Aorta (tissue), 5 donors: Measurements from ENCODE around the gene AREG. TPM values are rescaled to one million over a fixed set of nuclear protein-coding genes. Genes with fewer than 3 reads are reported as not detected.

Source experiments
- ATAC-seq: fragments of 200-7000 bp; cut with Tn5 transposase; one replicate; pipeline ENCODE4 v1.9.1; 2022; ENCODE audit warnings: moderate library complexity; ENCODE audit not compliant: low FRiP score
- DNase-seq, 2 donors: peaks; one replicate each; pipeline ENCODE4 v3.0.0-alpha.2; 2020
- H3K27ac ChIP-seq, 2 donors: one replicate each; pipeline ENCODE4 v1.5.1; 2013; ENCODE audit warnings: low read length in 2 of 2, mild to moderate bottlenecking in 2 of 2, moderate library complexity in 2 of 2, control low read depth in 1 of 2, inconsistent platforms in 1 of 2, low read depth in 1 of 2
- H3K27me3 ChIP-seq, 2 donors: one replicate each; pipeline ENCODE4 v1.6.1; 2013; ENCODE audit warnings: control low read depth in 1 of 2, low read length in 1 of 2, mild to moderate bottlenecking in 1 of 2, moderate library complexity in 1 of 2; ENCODE audit not compliant: insufficient read depth in 2 of 2, control insufficient read depth in 1 of 2
- H3K36me3 ChIP-seq, 2 donors: one replicate each; pipeline ENCODE4 v1.6.1; 2013; ENCODE audit warnings: control low read depth in 1 of 2, low read length in 1 of 2, mild to moderate bottlenecking in 1 of 2; ENCODE audit not compliant: insufficient read depth in 2 of 2, control insufficient read depth in 1 of 2
- H3K4me1 ChIP-seq, 2 donors: one replicate each; pipeline ENCODE4 v1.6.1; 2013; ENCODE audit warnings: low read length in 2 of 2, control low read depth in 1 of 2, mild to moderate bottlenecking in 1 of 2, moderate library complexity in 1 of 2; ENCODE audit not compliant: insufficient read depth in 2 of 2, control insufficient read depth in 1 of 2
- H3K4me3 ChIP-seq, 2 donors: one replicate each; pipeline ENCODE4 v1.5.1; 2013; ENCODE audit warnings: low read length in 2 of 2, control low read depth in 1 of 2, mild to moderate bottlenecking in 1 of 2
- H3K9me3 ChIP-seq: one replicate; pipeline ENCODE4 v1.6.1; 2013; ENCODE audit warnings: mild to moderate bottlenecking, low read length; ENCODE audit not compliant: control insufficient read depth
- WGBS, 2 donors: extraction: QIAGEN DNeasy Blood & Tissue Kit; methylation state at CpG; one replicate each; pipeline ENCODE4 v1.1.7; 2013; 5-methylcytosine and 5-hydroxymethylcytosine counted together
- intact Hi-C, 2 donors: fragments of 100-400 bp; cut with DNase I; formaldehyde crosslinking; loops; one replicate each; pipeline versions ENCODE4 v1.14.2 to v1.15.0; 2022
- polyA plus RNA-seq, 2 donors: library from polyadenylated mRNA; stranded (reverse); fragments of 200-250 nt; gene quantifications; one replicate each; pipeline ENCODE4 v1.2.3, GENCODE V29; 2013
- total RNA-seq, 2 donors: library from RNA; stranded (reverse); fragmentation: NEBNext Ultra II Directional; extraction: Animal tissue kit (Norgen Biotek cat#: 25700); gene quantifications; one replicate each; pipeline ENCODE4 v1.2.1, GENCODE V29; 2021
- donor health status: healthy with polysubstance abuse.
- donor health status: Bipolar disorder and iron deficiency.
- donor health status: DM: no; HTN: no; CAD: no.
- donor health status: DM: no; HTN: no; CAD: no.
- donor health status: DM: yes; HTN: yes; CAD: no.

AREG gene
- total and polyA plus RNA-seq, 4 donors, result 0.57 to 22.4 (median 1.9) TPM

DNA sequence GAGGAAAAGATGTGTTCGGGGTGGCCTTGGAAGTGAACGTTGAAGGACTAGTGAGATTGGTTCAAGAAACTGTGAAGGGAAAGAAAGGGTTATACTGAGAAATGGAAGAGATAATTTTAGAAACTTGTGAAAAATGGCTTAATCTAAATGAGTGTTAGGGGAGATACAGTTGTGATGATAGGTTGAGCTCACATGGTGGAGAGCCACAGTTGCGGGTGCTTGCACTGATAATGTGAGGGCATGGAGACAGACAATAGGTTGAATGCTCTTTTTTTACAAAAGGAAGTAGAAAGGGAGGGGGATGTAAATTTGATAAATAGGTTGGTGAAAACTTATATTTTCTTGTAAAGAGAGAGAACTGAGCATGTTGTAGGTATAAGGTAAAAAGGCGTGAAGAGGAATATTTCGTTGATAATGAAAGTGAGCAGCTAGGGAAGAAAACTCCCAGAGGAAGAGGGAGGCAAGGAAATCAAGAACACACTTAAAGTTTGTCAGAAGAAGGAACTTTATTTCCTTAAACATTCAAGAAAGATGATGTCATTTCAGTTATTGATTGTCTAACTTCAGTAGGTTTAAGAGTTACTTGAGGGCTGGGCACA lies 8.2 kb downstream of the AREG start:
- DNase-seq (no peak), ATAC-seq (no peak)
- H3K27me3 ChIP-seq, result peaks cover 0 to 1% of the 10 kb centered on the region in 2 donors
- H3K36me3 ChIP-seq, result no peaks in the 10 kb centered on the region
- 87 to 89% methylated on average over 5 of the region's 5 CpGs for WGBS, 2 donors
- intact Hi-C loops, result no loop called here
- H3K4me3 ChIP-seq, result no peak overlapping the region
- no peaks in the 10 kb centered on the region for H3K9me3 ChIP-seq
- no peak overlapping the region for H3K27ac ChIP-seq
- no peaks in the 10 kb centered on the region for H3K4me1 ChIP-seq

DNA sequence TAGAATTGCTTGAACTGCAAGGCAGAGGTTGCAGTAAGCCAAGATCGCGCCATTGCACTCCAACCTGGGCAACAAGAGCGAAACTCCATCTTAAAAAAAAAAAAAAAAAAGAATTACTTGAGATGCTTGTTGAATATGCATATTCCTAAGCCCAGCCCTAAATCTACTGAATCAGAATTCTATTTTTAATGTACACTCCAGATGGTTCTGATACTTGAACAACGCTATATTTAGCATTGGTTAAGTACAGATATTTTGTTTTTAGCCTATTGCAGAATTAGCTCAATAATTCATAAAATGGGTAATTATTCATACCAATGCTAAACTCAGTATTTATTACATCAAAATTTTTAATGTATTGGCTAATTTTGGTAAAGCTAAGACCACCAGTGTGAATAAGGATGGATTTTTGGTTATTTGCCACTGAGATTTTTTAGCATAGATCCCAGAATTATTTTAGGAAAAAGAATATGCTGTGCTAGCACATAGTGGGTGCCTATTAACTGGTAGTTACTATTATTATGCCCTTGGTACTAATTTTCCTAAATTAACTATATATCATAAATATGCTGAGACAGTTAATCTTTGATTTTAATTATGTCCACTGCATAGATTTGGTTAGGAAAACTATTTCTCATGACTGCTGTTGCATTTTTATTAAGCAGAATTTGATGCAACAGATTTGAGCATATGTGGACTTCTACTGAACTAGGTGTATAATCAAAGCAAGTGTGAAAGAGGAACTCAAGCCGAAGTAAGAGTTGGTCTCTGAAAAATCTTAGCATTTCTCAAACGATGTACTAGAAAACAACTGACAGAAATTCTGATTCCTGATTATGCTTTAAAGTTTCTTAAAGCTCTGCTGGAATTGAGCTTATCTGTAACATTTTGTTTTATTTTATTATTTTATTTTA lies 9.2 kb downstream of the AREG start:
- no peaks in the 10 kb centered on the region for H3K4me1 ChIP-seq
- no peaks in the 10 kb centered on the region for H3K9me3 ChIP-seq
- no peak overlapping the region for H3K27ac ChIP-seq
- ATAC-seq (no peak), DNase-seq (no peak)
- 90 to 93% methylated on average over 6 of the region's 6 CpGs for WGBS, 2 donors
- no peak overlapping the region for H3K4me3 ChIP-seq
- H3K36me3 ChIP-seq, result no peaks in the 10 kb centered on the region
- peaks cover 0 to 1% of the 10 kb centered on the region in 2 donors for H3K27me3 ChIP-seq
- intact Hi-C loops, result no loop called here

- ATAC-seq, result no peak
- WGBS, 2 donors, result 93 to 94% methylated on average over 4 of the region's 4 CpGs
Measured at GRCh38 chr4:74455361-74456055, 10.6 kb downstream of the AREG start.

DNA sequence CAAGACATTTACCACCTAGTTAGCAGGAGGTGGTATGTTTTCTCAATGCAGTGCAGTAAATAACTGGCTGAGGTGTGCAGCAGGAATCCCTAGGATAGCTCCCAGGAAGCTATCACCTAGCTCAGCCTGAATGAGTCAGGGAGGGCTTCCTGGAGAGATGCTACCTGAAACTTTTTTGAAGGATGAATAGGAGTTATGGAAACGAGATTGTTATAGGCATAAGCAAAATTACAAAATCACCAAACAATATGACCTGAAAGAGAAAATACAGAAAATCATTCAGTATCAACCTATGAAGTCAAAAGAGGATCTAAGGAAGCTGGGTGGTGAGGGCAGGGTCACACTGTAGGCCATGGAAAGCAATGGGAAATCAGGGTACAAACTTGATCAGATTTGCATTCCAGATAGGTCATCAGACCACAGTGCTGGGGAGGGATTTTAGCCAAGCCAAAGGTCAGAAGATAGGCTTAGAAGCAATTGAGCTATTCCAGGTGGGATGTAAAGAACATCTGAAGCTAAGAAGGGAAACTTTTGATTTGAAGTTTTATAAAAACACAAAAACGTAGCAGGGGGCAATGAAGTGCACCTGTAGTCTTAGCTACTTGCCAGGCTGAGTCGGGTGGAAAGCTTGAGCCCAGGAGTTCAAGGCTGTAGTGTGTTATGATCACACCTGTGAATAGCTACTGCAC lies 11.3 kb downstream of the AREG start:
- no peaks in the 10 kb centered on the region for H3K9me3 ChIP-seq
- WGBS, 2 donors, result 64 to 65% methylated on average over 3 of the region's 3 CpGs
- H3K27ac ChIP-seq, result no peak overlapping the region
- H3K4me3 ChIP-seq, result no peak overlapping the region
- H3K4me1 ChIP-seq, result no peaks in the 10 kb centered on the region
- no peak for ATAC-seq
- peaks cover 0 to 1% of the 10 kb centered on the region in 2 donors for H3K27me3 ChIP-seq
- DNase-seq, result no peak
- H3K36me3 ChIP-seq, result no peaks in the 10 kb centered on the region
- intact Hi-C loops, result no loop called here

More at GRCh38 chr4:74455361-74456055, 10.6 kb downstream of the AREG start:
- intact Hi-C loops, result no loop called here
- Histone ChIP-seq H3K27me3 (peaks cover 0 to 1% of the 10 kb centered on the region in 2 donors), H3K27ac (no peak overlapping the region), H3K9me3 (no peaks in the 10 kb centered on the region), H3K36me3 (no peaks in the 10 kb centered on the region), H3K4me1 (no peaks in the 10 kb centered on the region), H3K4me3 (no peak overlapping the region)
- no peak for DNase-seq

DNA sequence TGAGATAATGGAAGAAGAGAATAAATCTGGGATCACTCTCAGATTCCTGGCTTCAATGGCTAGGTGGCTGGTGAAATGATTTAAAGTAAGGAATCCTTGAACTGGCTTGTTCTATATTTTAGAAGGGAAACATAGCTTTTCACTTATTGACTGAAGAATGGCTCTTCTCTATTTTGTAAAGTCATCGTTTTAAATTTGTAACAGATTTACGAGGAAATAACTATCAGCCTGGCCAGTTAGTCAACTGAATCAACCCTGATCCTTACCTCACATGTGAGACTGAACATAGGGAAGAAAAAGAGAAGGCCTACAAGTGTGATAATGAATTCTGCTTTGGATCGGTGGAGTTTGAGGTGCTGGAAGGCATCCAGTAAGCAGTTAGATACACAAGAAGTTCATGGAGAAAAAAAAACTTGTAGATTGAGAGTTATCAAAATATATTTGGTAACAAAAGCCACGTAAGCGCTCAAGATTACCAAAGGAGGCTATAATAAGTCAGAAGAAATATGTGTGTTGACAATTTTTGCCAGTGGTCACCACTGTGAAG lies 12.0 kb downstream of the AREG start:
- no peaks in the 10 kb centered on the region for H3K4me1 ChIP-seq
- WGBS, 2 donors, result 79 to 82% methylated on average over 5 of the region's 5 CpGs
- intact Hi-C loops, result no loop called here

DNA sequence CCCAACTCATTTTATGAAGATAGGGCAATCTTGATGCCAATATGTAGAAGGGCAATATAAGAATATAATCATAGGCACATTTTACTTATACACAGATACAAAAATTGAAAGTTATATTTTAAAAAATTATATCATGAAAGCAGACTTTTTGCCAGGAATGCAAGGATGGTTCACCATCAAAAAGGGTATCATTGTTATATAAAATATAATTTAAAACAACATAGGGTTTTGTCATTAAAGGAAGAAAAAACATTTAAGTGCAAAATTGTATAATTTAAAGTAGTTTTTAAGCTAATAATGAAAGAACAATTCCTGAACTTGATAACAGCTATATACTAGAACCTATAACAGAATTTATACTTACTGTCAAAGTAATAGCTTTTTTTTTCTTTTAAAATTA lies 15.9 kb downstream of the AREG start:
- no peak overlapping the region for H3K4me3 ChIP-seq
- no peaks in the 10 kb centered on the region for H3K36me3 ChIP-seq
- peaks cover 0 to 1% of the 10 kb centered on the region in 2 donors for H3K27me3 ChIP-seq
- H3K4me1 ChIP-seq, result no peaks in the 10 kb centered on the region
- ATAC-seq (no peak), DNase-seq (no peak)
- intact Hi-C loops, result no loop called here
- H3K9me3 ChIP-seq, result no peaks in the 10 kb centered on the region
- no peak overlapping the region for H3K27ac ChIP-seq

More for the DNA sequence above, 12.0 kb downstream of the AREG start:
- Histone ChIP-seq H3K9me3 (no peaks in the 10 kb centered on the region), H3K27me3 (peaks cover 0 to 1% of the 10 kb centered on the region in 2 donors), H3K27ac (no peak overlapping the region), H3K4me3 (no peak overlapping the region), H3K36me3 (no peaks in the 10 kb centered on the region)
- DNase-seq, result no peak
- no peak for ATAC-seq

DNA sequence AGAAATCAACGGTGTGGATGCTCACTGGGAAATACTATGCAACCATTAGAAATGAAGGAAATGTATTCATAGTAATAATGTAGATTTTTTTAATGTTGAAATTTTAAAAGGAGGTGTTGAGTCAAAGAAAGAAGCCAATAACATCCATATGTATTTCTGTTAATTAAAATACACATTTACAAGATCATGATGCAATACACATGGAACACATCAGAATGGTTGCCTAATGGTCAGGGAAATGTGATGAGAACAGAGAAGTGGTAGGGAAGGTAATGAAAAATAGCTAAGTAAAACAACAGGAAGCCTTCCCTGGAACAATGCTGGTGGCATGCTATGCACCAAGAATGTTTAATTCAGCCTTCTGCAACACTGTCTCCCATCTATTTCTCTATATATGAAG lies 18.2 kb downstream of the AREG start:
- Histone ChIP-seq H3K36me3 (no peaks in the 10 kb centered on the region), H3K4me1 (no peaks in the 10 kb centered on the region), H3K4me3 (no peak overlapping the region), H3K27ac (no peak overlapping the region), H3K9me3 (no peaks in the 10 kb centered on the region), H3K27me3 (no peaks in the 10 kb centered on the region)
- ATAC-seq (no peak), DNase-seq (no peak)
- 90 to 94% methylated on average over 1 of the region's 1 CpG for WGBS, 2 donors
- intact Hi-C loops, result no loop called here

- intact Hi-C loops, result no loop called here
- Histone ChIP-seq H3K27ac (no peak overlapping the region), H3K36me3 (no peaks in the 10 kb centered on the region), H3K4me3 (no peak overlapping the region), H3K4me1 (no peaks in the 10 kb centered on the region), H3K9me3 (no peaks in the 10 kb centered on the region), H3K27me3 (no peaks in the 10 kb centered on the region)
- ATAC-seq (no peak), DNase-seq (no peak)
Measured at GRCh38 chr4:74464291-74464690, 19.4 kb downstream of the AREG start.
